Spleen (tissue), 11 donors: ENCODE results near the gene DMAC2. TPM values are rescaled to one million over a fixed set of nuclear protein-coding genes. Genes with fewer than 3 reads are reported as not detected.

Experiments used
- DNase-seq: peaks from one replicate; pipeline ENCODE4 v3.0.0-alpha.2; 2020
- H3K27ac ChIP-seq, 8 donors: fragments of 200-600 bp; sonication (generic) in 7 of 8; 1 replicate in 4 of 8; 2 replicates in 4 of 8; pipeline versions ENCODE4 v1.5.0 to v1.8.0; 2016 to 2021; ENCODE audit warnings: inconsistent platforms in 4 of 8, mild to moderate bottlenecking in 4 of 8, moderate library complexity in 1 of 8
- H3K27me3 ChIP-seq, 7 donors: fragments of 200-600 bp; sonication (generic) in 6 of 7; replicated peaks in 1 of 7; 1 replicate in 4 of 7; 2 replicates in 3 of 7; pipeline versions ENCODE4 v1.5.0 to v1.8.0; 2016 to 2021; ENCODE audit warnings: inconsistent platforms in 3 of 7, mild to moderate bottlenecking in 1 of 7
- H3K36me3 ChIP-seq, 6 donors: fragments of 200-600 bp; sonication (generic) in 5 of 6; 1 replicate in 4 of 6; 2 replicates in 2 of 6; pipeline versions ENCODE4 v1.5.0 to v1.8.0; 2016 to 2021; ENCODE audit warnings: inconsistent platforms in 2 of 6
- H3K4me1 ChIP-seq, 6 donors: fragments of 200-600 bp; sonication (generic) in 5 of 6; 1 replicate in 3 of 6; 2 replicates in 3 of 6; pipeline versions ENCODE4 v1.5.0 to v1.8.0; 2016 to 2021; ENCODE audit warnings: inconsistent platforms in 3 of 6
- H3K4me3 ChIP-seq, 8 donors: fragments of 200-600 bp; sonication (generic) in 7 of 8; 1 replicate in 4 of 8; 2 replicates in 4 of 8; pipeline versions ENCODE4 v1.5.0 to v1.8.0; 2016 to 2021; ENCODE audit warnings: inconsistent platforms in 4 of 8, mild to moderate bottlenecking in 4 of 8, moderate library complexity in 2 of 8
- H3K9me3 ChIP-seq, 8 donors: fragments of 200-600 bp; sonication (generic) in 7 of 8; 1 replicate in 4 of 8; 2 replicates in 4 of 8; pipeline versions ENCODE4 v1.5.0 to v1.8.0; 2016 to 2021; ENCODE audit warnings: inconsistent platforms in 4 of 8
- CTCF ChIP-seq, 11 experiments: fragments of 200-600 bp in 7 of 11; fragments of 450-650 bp in 4 of 11; sonication (generic) in 4 of 11; IDR thresholded peaks in 8 of 11; conservative IDR thresholded peaks in 3 of 11; 1 replicate in 7 of 11; 2 replicates in 4 of 11; pipeline versions ENCODE4 v1.4.0 to v1.8.0; 2016 to 2021; ENCODE audit warnings: antibody characterized with exemption in 11 of 11, inconsistent platforms in 4 of 11, mild to moderate bottlenecking in 1 of 11
- POLR2A ChIP-seq, 3 donors: fragments of 450-650 bp; IDR thresholded peaks; one replicate each; pipeline ENCODE4 v1.5.1; 2017; ENCODE audit warnings: antibody characterized with exemption in 3 of 3, mild to moderate bottlenecking in 1 of 3
- POLR2AphosphoS5 ChIP-seq, 3 donors: sonication (generic); formaldehyde crosslinking; IDR thresholded peaks; one replicate each; pipeline ENCODE4 v1.5.1; 2017; ENCODE audit warnings: antibody characterized with exemption in 3 of 3
- WGBS, 5 donors: extraction: QIAGEN DNeasy Blood & Tissue Kit in 3 of 5; methylation state at CpG; one replicate each; pipeline versions ENCODE4 v1.1.5 to v1.1.7; 2013 to 2018; 5-methylcytosine and 5-hydroxymethylcytosine counted together
- intact Hi-C: fragments of 100-400 bp; cut with DNase I; formaldehyde crosslinking; loops from one replicate; pipeline ENCODE4 v1.15.0; 2023; ENCODE audit warnings: low total_unique reads
- polyA plus RNA-seq, 3 donors: library from polyadenylated mRNA; stranded (reverse); fragments of 200-250 nt; gene quantifications; one replicate each; pipeline ENCODE4 v1.2.1, GENCODE V29; 2013
- total RNA-seq, 7 donors: library from RNA; depleted of rRNA in 3 of 7; stranded (reverse); fragments of >200 nt in 3 of 7; fragmentation: NEBNext Ultra II Directional in 4 of 7; extraction: Animal tissue kit (Norgen Biotek cat#: 25700) in 4 of 7; gene quantifications; one replicate each; pipeline versions ENCODE4 v1.1.0 to v1.2.1, GENCODE V29; 2016 to 2021
- donor health status: healthy with polysubstance abuse.
- donor health status: DM: no; HTN: no; CAD: no; lungs with moderate emphysema.
- donor health status: DM: no; HTN: no; CAD: no.
- donor health status: Bipolar disorder and iron deficiency.
- donor health status: healthy.
- donor health status: DM: no; HTN: no; CAD: no.
- donor health status: DM: yes; HTN: yes; CAD: no.

DMAC2 gene
- total and polyA plus RNA-seq, 10 donors: 19.2 to 36.5 (median 30.1) TPM

DNA sequence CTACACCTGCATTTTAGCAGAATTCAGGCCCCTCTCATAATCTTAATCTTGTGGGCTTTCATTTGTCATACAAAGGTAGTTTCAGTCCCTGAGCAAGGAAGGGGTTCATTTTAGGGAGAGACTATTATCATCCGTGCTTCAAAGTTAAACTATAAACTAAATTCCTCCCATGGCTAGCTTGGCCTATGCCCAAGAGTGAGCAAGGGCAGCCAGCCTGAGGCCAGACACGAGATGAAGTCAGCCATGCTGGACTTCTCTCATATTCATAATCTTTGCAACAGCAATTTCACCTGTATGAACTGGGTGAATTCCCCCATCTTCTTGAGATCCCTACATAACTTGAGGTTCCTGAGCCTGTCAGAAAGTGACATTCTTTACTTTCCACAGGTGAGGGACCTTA lies 16.2 kb upstream of the DMAC2 start:
- TF ChIP-seq POLR2A (IDR thresholded peaks at IDR 0.05): no peak
- TF ChIP-seq POLR2AphosphoS5 (IDR thresholded peaks at IDR 0.05): no peak
- TF ChIP-seq CTCF (IDR thresholded peaks at IDR 0.05 in 8 of 11, conservative IDR thresholded peaks at IDR 0.05 in 3 of 11): no peak
- no peak for DNase-seq
- WGBS, 5 donors: 49 to 82% (median 58%) methylated on average over 2 of the region's 2 CpGs
- intact Hi-C loops: no loop called here
- peaks cover 0 to 10% (median 0%) of the 10 kb centered on the region in 7 donors for H3K27me3 ChIP-seq
- peak overlapping the region in 3 of 8 donors; percentile 45 to 51 (median 48) for H3K27ac ChIP-seq
- no peaks in the 10 kb centered on the region for H3K9me3 ChIP-seq
- no peak overlapping the region for H3K4me3 ChIP-seq
- peaks cover 0 to 28% (median 9%) of the 10 kb centered on the region in 6 donors for H3K4me1 ChIP-seq
- H3K36me3 ChIP-seq: peaks cover 0 to 7% (median 0%) of the 10 kb centered on the region in 6 donors

GRCh38 chr19:41452584-41453275 lies 13.0 kb upstream of the DMAC2 start:
- WGBS, 5 donors: 74 to 84% (median 79%) methylated on average over 6 of the region's 6 CpGs
- Histone ChIP-seq H3K4me1 (peaks cover 6 to 51% (median 21%) of the 10 kb centered on the region in 6 donors), H3K9me3 (no peaks in the 10 kb centered on the region), H3K4me3 (no peak overlapping the region), H3K27ac (no peak overlapping the region), H3K36me3 (peaks cover 0 to 7% (median 0%) of the 10 kb centered on the region in 6 donors), H3K27me3 (peaks cover 0 to 7% (median 0%) of the 10 kb centered on the region in 7 donors)
- no peak for DNase-seq
- intact Hi-C loops: loop anchor here (5.0 kb wide), 1 partner anchor 120 kb away; no protein-coding TSS in a partner anchor
- TF ChIP-seq CTCF (IDR thresholded peaks at IDR 0.05 in 8 of 11, conservative IDR thresholded peaks at IDR 0.05 in 3 of 11) (no peak), POLR2AphosphoS5 (IDR thresholded peaks at IDR 0.05) (no peak), POLR2A (IDR thresholded peaks at IDR 0.05) (no peak)

GRCh38 chr19:41449865-41450178 lies 10.1 kb upstream of the DMAC2 start:
- DNase-seq: no peak
- 46 to 61% (median 49%) methylated on average over 3 of the region's 3 CpGs for WGBS, 5 donors
- intact Hi-C loops: loop anchor here (5.0 kb wide), 1 partner anchor 122 kb away; no protein-coding TSS in a partner anchor
- H3K9me3 ChIP-seq: no peaks in the 10 kb centered on the region
- H3K36me3 ChIP-seq: peaks cover 0 to 7% (median 0%) of the 10 kb centered on the region in 6 donors
- H3K27me3 ChIP-seq: peaks cover 0 to 8% (median 0%) of the 10 kb centered on the region in 7 donors
- TF ChIP-seq POLR2AphosphoS5 (IDR thresholded peaks at IDR 0.05): no peak
- TF ChIP-seq POLR2A (IDR thresholded peaks at IDR 0.05): no peak
- TF ChIP-seq CTCF (IDR thresholded peaks at IDR 0.05 in 8 of 11, conservative IDR thresholded peaks at IDR 0.05 in 3 of 11): no peak
- peaks cover 6 to 33% (median 14%) of the 10 kb centered on the region in 6 donors for H3K4me1 ChIP-seq
- H3K27ac ChIP-seq: no peak overlapping the region
- H3K4me3 ChIP-seq: peak overlapping the region in 1 of 8 donors; percentile 58

DNA sequence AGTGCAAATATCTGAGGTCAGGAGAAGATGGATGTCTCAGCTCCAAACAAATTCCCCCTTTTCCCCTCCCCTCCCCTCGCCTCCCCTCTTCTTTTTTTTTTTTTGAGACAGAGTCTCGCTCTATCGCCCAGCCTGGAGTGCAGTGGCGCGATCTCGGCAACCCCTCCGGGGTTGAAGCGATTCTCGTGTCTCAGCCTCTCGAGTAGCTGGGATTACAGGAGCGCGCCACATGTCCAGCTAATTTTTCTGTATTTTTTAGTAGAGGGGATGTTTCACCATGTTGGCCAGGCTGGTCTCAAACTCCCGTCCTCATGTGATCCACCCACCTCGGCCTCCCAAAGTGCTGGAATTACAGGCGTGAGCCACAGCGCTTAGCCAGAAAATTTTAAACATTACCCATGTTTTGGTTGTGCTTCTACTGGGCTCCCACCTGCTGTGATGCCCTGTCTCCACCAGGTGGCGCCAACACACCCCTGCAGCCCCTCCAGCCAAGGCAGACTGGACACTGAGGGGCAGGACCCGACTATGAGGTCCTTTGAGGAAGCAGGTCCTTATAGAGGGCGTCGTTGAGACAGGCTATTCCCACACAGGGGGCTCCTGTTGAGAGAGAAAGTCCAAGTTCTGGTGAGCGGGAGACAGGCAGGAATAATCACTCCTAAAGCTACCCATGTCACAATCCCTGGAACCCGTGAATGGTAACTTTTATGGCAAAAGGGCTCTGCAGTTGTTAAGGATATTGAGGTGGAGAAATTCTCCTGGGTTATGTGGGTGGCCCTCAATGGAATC lies 9.6 kb upstream of the DMAC2 start:
- no peak overlapping the region for H3K27ac ChIP-seq
- TF ChIP-seq POLR2A (IDR thresholded peaks at IDR 0.05) (no peak), POLR2AphosphoS5 (IDR thresholded peaks at IDR 0.05) (peak; percentile 23 to 74 (median 64)), CTCF (IDR thresholded peaks at IDR 0.05 in 8 of 11, conservative IDR thresholded peaks at IDR 0.05 in 3 of 11) (peak; percentile 93 to 99 (median 98))
- peaks cover 0 to 7% (median 0%) of the 10 kb centered on the region in 6 donors for H3K36me3 ChIP-seq
- WGBS, 5 donors: 4 to 5% (median 4%) methylated on average over 20 to 22 of the region's 22 CpGs
- intact Hi-C loops: no loop called here
- H3K4me3 ChIP-seq: peak overlapping the region in 3 of 8 donors; percentile 22 to 58 (median 26)
- peaks cover 0 to 8% (median 0%) of the 10 kb centered on the region in 7 donors for H3K27me3 ChIP-seq
- DNase-seq: peak; percentile 92
- H3K4me1 ChIP-seq: peaks cover 6 to 32% (median 14%) of the 10 kb centered on the region in 6 donors
- no peaks in the 10 kb centered on the region for H3K9me3 ChIP-seq
